NCI-H748 (cell line): Measurements from ENCODE around the gene USP6NL.
"Not testable (repeated sequence)": the region's sequence is repeated elsewhere in the genome, so short reads cannot be mapped to it uniquely, and the experiment has no call there.

ENCODE experiments used
- DNase-seq: peaks from one replicate; lab custom pipeline; 2025; ENCODE audit not compliant: unreplicated experiment; lab: John Stamatoyannopoulos, UW

Gene USP6NL

DNA sequence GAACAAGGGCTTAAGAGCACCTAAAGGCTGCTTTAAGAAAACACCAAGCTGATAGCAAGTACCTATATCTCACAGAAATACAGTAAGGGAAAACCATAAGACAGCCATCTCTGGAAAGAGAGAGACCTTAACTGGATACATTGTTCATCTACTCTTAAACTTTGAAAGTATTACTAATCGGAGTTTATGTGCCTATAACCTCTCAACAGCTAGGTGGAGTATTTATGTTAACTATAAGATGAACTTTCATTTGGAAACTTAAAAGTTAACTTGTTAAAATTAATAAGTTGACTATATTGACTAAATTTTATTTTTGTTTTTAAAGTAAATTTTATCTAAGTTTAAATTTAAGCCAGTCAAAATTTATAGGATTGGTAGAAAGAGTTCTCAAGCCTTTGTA lies 90.6 kb downstream of the USP6NL start:
- no peak for DNase-seq

DNA sequence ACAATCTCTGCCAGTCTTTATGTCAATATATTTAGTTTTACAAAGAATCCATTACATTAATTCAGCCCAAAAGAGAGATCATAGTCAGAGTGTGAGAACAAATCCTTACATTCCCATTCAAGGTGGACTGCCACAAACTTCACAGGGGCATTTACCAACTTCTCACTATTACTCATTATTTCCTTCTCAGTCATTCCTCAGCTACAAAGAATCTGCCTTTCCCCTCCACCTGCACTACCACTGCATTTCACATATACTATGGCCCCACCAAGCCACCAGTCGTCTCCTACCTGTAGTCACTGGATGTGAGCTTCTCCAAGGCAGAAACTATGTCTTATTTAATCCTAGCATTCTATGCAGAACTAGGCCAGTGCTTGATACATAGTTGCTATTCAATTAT lies 94.3 kb downstream of the USP6NL start:
- no peak for DNase-seq

- no peak for DNase-seq
These were observed 95.1 kb downstream of the USP6NL start for GRCh38 chr10:11516431-11516746.

- peak; percentile 40 for DNase-seq
These were observed 95.6 kb downstream of the USP6NL start for GRCh38 chr10:11515596-11516430.

GRCh38 chr10:11513727-11514126 lies 97.7 kb downstream of the USP6NL start:
- DNase-seq = no peak

- DNase-seq = no peak
These were observed 98.9 kb downstream of the USP6NL start for GRCh38 chr10:11512596-11512995.

- no peak for DNase-seq
These were observed 100.1 kb downstream of the USP6NL start for GRCh38 chr10:11511321-11511720.

GRCh38 chr10:11510736-11511135 lies 100.7 kb downstream of the USP6NL start:
- DNase-seq = no peak

GRCh38 chr10:11510281-11510680 lies 101.2 kb downstream of the USP6NL start:
- DNase-seq = no peak

- DNase-seq = no peak
These were observed 102.4 kb downstream of the USP6NL start for GRCh38 chr10:11509036-11509435.

DNA sequence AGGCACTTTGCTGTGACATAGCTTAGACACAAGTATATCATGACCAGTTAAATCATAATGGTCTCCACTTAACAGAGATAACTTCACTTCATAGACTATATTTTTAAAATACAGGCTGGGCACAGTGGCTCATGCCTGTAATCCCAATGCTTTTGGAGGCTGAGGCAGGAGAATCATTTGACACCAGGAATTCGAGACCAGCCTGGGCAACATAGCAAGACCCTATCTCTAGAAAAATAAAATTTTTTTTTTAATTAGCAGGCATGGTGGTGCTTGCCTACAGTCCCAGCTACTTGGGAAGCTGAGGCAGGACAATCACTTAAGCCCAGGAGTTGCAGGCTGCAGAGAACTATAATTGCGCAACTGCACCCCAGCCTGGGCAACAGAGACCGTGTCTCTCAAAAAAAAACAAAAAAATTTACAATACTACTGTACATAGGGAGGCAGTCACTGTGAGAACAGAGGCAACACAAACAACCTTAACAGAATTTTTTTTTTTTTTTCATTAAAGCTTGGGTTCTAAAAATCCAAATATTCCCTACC lies 105.1 kb downstream of the USP6NL start:
- no peak for DNase-seq

DNA sequence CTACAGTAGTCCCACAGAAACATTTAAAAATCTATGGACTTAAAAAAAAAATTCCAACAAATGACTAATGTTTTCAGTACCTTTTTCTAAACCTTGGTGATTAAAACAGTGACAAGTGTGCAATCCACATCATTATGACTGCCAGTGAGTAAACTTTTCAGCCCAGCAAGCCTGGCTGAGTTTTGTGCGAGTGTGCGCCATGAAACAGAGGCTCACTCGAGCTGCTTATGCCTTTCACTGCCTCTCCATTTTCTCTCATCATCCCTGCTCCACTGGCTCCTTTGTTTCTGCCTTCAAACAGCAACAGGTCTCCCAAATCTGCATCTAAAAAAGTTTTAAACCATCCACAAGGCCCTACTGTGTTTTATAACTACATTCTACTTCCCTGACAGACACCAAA lies 105.8 kb downstream of the USP6NL start:
- no peak for DNase-seq

DNA sequence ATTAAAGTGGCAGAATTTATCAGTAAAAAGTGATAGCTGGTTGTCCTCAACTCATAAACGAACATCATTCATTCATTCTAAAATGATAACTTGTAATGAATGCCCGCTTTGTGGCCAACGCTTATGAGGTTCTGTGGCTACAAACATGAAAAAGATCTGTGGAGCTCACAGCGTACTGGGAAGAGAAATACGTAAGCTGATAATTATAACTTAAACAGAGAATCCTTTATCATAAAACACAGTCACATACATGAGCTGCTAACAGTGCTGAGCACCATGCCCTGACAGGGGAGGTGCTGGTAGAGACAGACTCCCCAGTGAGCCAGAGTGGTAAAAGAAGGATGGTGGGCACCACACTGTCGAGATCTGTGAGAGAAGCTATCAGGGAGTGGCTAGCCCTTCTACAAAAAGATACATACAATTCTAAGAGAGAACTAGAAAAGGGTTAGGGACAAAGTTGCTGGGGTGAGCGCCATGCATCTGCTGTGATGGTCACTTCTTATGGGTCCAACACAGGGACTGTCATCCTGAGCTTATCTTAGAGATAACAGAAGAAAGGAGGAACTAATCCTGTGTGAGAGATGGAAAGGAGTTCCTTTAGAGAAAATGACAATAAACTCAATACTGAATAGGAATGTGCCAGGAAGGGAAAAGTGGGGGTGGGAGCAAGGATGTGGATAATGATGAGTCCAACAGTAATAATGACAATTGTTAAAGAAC lies 106.7 kb downstream of the USP6NL start:
- no peak for DNase-seq

DNA sequence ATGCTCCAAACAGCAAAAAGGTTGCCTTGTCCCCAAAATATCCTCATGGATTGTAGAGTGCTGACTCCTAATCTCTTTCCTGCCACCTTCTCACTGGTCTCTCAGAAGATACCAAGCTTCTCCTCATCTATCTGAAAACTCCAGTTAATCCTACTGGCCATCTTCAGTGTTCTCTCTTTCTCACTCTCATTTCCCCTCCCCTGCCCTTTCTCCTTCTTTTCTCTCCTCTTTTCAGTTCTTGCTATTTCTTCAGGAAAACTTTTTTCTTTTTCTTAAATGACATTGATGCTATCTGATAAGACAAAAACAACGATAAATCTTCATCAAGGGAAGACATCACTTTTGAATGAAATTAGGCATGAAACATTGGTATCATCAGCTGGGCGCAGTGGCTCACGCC lies 109.8 kb downstream of the USP6NL start:
- no peak for DNase-seq

GRCh38 chr10:11499425-11500071 lies 111.9 kb downstream of the USP6NL start:
- no peak for DNase-seq

GRCh38 chr10:11498399-11498798 lies 113.1 kb downstream of the USP6NL start:
- no peak for DNase-seq

DNA sequence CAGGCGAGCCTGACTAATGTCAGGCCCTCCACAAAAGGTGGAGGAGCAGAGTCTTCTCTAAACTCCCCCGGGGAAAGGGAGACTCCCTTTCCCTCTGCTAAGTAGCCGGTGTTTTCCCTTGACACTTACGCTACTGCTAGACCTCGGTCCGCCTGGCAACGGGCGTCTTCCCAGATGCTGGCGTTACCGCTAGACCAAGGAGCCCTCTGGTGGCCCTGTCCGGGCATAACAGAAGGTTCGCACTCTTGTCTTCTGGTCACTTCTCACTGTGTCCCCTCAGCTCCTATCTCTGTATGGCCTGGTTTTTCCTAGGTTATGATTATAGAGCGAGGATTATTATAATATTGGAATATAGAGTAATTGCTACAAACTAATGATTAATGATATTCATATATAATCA lies 116.5 kb downstream of the USP6NL start:
- not testable (repeated sequence) for DNase-seq

DNA sequence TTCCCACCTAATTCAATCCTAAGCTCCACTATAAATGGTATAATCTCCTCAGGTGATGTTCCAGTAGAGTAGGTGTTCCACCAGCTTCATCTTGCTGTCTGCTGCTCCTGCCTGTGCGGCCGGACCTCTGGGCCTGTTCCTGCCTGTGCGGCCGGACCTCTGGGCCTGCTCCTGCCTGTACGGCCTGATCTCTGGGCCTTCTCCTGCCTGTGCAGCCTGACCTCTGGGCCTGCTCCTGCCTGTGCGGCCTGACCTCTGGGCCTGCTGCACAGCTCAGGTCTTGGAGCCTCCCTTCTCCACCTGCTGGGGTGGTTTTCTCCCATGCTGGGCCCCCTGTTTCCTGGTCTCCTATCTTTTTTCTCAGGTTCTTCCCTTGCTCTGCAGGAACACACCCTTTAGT lies 117.8 kb downstream of the USP6NL start:
- DNase-seq = no peak

- no peak for DNase-seq
These were observed 120.4 kb downstream of the USP6NL start for GRCh38 chr10:11491087-11491486.

GRCh38 chr10:11489591-11489990 lies 121.9 kb downstream of the USP6NL start:
- DNase-seq = no peak

DNA sequence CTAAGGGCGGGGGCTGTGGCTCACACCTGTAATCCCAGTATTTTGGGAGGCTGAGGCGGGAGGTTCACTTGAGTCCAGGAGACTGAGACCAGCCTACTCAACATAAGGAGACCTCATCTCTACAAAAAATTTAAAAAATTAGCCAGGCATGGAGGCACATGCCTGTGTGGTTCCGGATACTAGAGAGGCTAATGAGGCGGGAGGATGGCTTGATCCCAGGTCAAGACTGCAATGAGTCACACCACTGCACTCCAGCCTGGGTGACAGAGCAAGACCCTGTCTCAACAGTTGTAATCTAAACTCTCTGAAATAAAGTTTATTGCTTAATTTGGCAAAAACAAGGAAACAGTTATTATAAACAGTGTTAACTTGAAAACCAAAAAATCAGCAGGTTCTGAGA lies 123.3 kb downstream of the USP6NL start:
- no peak for DNase-seq
